GM13977 (cell line): ENCODE results near the gene CORO7.

Source experiments
- DNase-seq: peaks from one replicate; pipeline ENCODE4 v3.0.0; 2012; ENCODE audit warnings: low spot score
- CTCF ChIP-seq: IDR thresholded peaks from 2 replicates; pipeline ENCODE4 v1.5.1; 2012; ENCODE audit warnings: mild to moderate bottlenecking, control low read depth; ENCODE audit not compliant: insufficient read depth; ENCODE audit errors: extremely low read depth, missing control alignments
- in situ Hi-C: fragments of 300-500 bp; cut with MboI; formaldehyde crosslinking; loops from one replicate; pipeline ENCODE4 v1.12.0; 2022; ENCODE audit warnings: low sequenced_read_pairs, low pct_unique_long_range_greater_than_20kb, mixed read lengths, inconsistent platforms; ENCODE audit not compliant: unreplicated experiment

The CORO7 gene

GRCh38 chr16:4387781-4388180, 28.6 kb downstream of the CORO7 start:
- TF ChIP-seq CTCF = no peak
- in situ Hi-C loops = no loop called here
- no peak for DNase-seq

GRCh38 chr16:4386951-4387565, 29.3 kb downstream of the CORO7 start:
- no peak for TF ChIP-seq CTCF
- in situ Hi-C loops = no loop called here

GRCh38 chr16:4386451-4386805, 30.0 kb downstream of the CORO7 start:
- no peak for DNase-seq
- no peak for TF ChIP-seq CTCF
- in situ Hi-C loops = no loop called here

More at GRCh38 chr16:4386951-4387565, 29.3 kb downstream of the CORO7 start:
- DNase-seq = no peak

GRCh38 chr16:4385789-4386450, 30.5 kb downstream of the CORO7 start:
- no peak for TF ChIP-seq CTCF
- DNase-seq = no peak
- in situ Hi-C loops = no loop called here

GRCh38 chr16:4385066-4385788, 31.2 kb downstream of the CORO7 start:
- no peak for TF ChIP-seq CTCF
- no peak for DNase-seq
- in situ Hi-C loops = no loop called here

GRCh38 chr16:4384509-4384942, 31.9 kb downstream of the CORO7 start:
- in situ Hi-C loops = no loop called here
- DNase-seq = no peak
- no peak for TF ChIP-seq CTCF
